D721Med (cell line): ENCODE measurements around the gene EFEMP2.
"Not testable (repeated sequence)": the region's sequence is repeated elsewhere in the genome, so short reads cannot be mapped to it uniquely, and the experiment has no call there.

Source experiments
- DNase-seq: peaks from one replicate; pipeline ENCODE4 v3.0.0; 2011; ENCODE audit warnings: low spot score; ENCODE audit not compliant: insufficient read length
- FAIRE-seq: peaks from 2 replicates; lab custom pipeline; 2011; peaks lifted over from hg19 to GRCh38; lab: Jason Lieb, UNC
- CTCF ChIP-seq: IDR thresholded peaks from 2 replicates; pipeline ENCODE4 v1.5.1; 2012; ENCODE audit warnings: mild to moderate bottlenecking, control low read depth; ENCODE audit not compliant: insufficient read depth; ENCODE audit errors: missing control alignments

The EFEMP2 gene

GRCh38 chr11:65850217-65851082, 22.1 kb downstream of the EFEMP2 start:
- TF ChIP-seq CTCF = no peak
- no peak for FAIRE-seq

GRCh38 chr11:65849771-65850216, 22.8 kb downstream of the EFEMP2 start:
- no peak for FAIRE-seq
- no peak for DNase-seq
- no peak for TF ChIP-seq CTCF

More at GRCh38 chr11:65850217-65851082, 22.1 kb downstream of the EFEMP2 start:
- DNase-seq = no peak

GRCh38 chr11:65849366-65849765, 23.2 kb downstream of the EFEMP2 start:
- FAIRE-seq (no peak), DNase-seq (no peak)
- TF ChIP-seq CTCF = no peak

GRCh38 chr11:65848693-65849092, 23.9 kb downstream of the EFEMP2 start:
- DNase-seq = not testable (repeated sequence)

GRCh38 chr11:65847746-65848145, 24.9 kb downstream of the EFEMP2 start:
- FAIRE-seq (no peak), DNase-seq (no peak)
- TF ChIP-seq CTCF = no peak

More at GRCh38 chr11:65848693-65849092, 23.9 kb downstream of the EFEMP2 start:
- not testable (repeated sequence) for FAIRE-seq

- DNase-seq (no peak), FAIRE-seq (no peak)
Observed at GRCh38 chr11:65844231-65844872, 28.2 kb downstream of the EFEMP2 start.

More at GRCh38 chr11:65844231-65844872, 28.2 kb downstream of the EFEMP2 start:
- no peak for TF ChIP-seq CTCF
